HepG2 (cell line): ENCODE results near the gene TRAF3. TPM values are rescaled to one million over a fixed set of nuclear protein-coding genes. Genes with fewer than 3 reads are reported as not detected.

Experiments used
- ATAC-seq: fragments of 200-7000 bp; cut with Tn5 transposase; 3 replicates; pipeline ENCODE4 v1.9.1; 2020; ENCODE audit warnings: mild to moderate bottlenecking, moderate library complexity
- BruUV-seq: library from RNA; stranded (reverse); fragments of 400-500 nt; replicated peaks from 2 replicates; lab custom pipeline; 2021; lab: Mats Ljungman, UMichigan
- CTCF ChIA-PET: fragments of 300-600 bp; formaldehyde crosslinking; extraction: SDS; loops from one replicate; lab custom pipeline; 2021; ENCODE audit warnings: low total read pairs, inconsistent platforms, low intra/inter-chr PET ratio; lab: Yijun Ruan, JAX
- POLR2A ChIA-PET: fragments of 350-600 bp; sonication (Branson Sonifier 250); formaldehyde crosslinking; loops from one replicate; lab custom pipeline; 2020; ENCODE audit warnings: antibody characterized with exemption, inconsistent platforms; lab: Yijun Ruan, JAX
- DNase-seq: peaks from one replicate; pipeline ENCODE4 v3.0.0-alpha.2; 2015; ENCODE audit warnings: low spot score
- FAIRE-seq: peaks from 3 replicates; lab custom pipeline; 2011; peaks lifted over from hg19 to GRCh38; lab: Jason Lieb, UNC
- H2AFZ ChIP-seq: one replicate; pipeline ENCODE4 v1.6.1; 2011; ENCODE audit warnings: low read length, inconsistent platforms
- H3K27ac ChIP-seq: fragments of 300-600 bp; 3 replicates; pipeline ENCODE4 v1.8.0; 2011; ENCODE audit warnings: mixed run types, mild to moderate bottlenecking, mixed read lengths, low read length, inconsistent platforms; ENCODE audit not compliant: insufficient read depth; ENCODE audit errors: extremely low read length
- H3K27me3 ChIP-seq, 2 experiments: fragments of 200-600 bp in 1 of 2; 2 replicates in 1 of 2; 3 replicates in 1 of 2; pipeline versions ENCODE4 v1.6.0 to v1.8.0; 2011; ENCODE audit warnings: low read length in 2 of 2, mild to moderate bottlenecking in 2 of 2, moderate library complexity in 2 of 2, inconsistent platforms in 1 of 2; ENCODE audit not compliant: insufficient read depth in 2 of 2, control insufficient read depth in 1 of 2
- H3K36me3 ChIP-seq, 2 experiments: fragments of 200-600 bp in 1 of 2; replicated peaks in 1 of 2; 2 replicates in 1 of 2; 3 replicates in 1 of 2; pipeline versions ENCODE4 v1.5.1 to v1.8.0; 2011; ENCODE audit warnings: low read length in 2 of 2, inconsistent platforms in 1 of 2; ENCODE audit not compliant: insufficient read depth in 2 of 2, control insufficient read depth in 1 of 2
- H3K4me1 ChIP-seq: 2 replicates; pipeline ENCODE4 v1.5.1; 2012; ENCODE audit warnings: low read length, inconsistent platforms; ENCODE audit not compliant: insufficient read depth
- H3K4me2 ChIP-seq: 2 replicates; pipeline ENCODE4 v1.6.0; 2011; ENCODE audit warnings: low read depth, low read length, inconsistent platforms
- H3K4me3 ChIP-seq, 3 experiments: fragments of 200-600 bp in 1 of 3; sonication (generic), shearing (Covaris generic) in 1 of 3; replicated peaks in 1 of 3; 2 replicates each; pipeline ENCODE4 v1.5.1; 2011 to 2016; ENCODE audit warnings: low read length in 3 of 3, inconsistent platforms in 2 of 3, low read depth in 2 of 3, mild to moderate bottlenecking in 2 of 3, control low read depth in 1 of 3, mixed read lengths in 1 of 3; ENCODE audit not compliant: insufficient read depth in 1 of 3
- H3K79me2 ChIP-seq: one replicate; pipeline ENCODE4 v1.6.1; 2011; ENCODE audit warnings: low read length, inconsistent platforms; ENCODE audit not compliant: insufficient read depth
- H3K9ac ChIP-seq: 2 replicates; pipeline ENCODE4 v1.6.0; 2011; ENCODE audit warnings: mild to moderate bottlenecking, low read depth, low read length, inconsistent platforms; ENCODE audit not compliant: insufficient read depth
- H3K9me3 ChIP-seq: 2 replicates; pipeline ENCODE4 v1.5.1; 2012; ENCODE audit warnings: mild to moderate bottlenecking, low read length
- H4K20me1 ChIP-seq: 2 replicates; pipeline ENCODE4 v1.6.0; 2011; ENCODE audit warnings: inconsistent platforms, mild to moderate bottlenecking, low read length, moderate library complexity; ENCODE audit not compliant: insufficient read depth
- GLI4 ChIP-seq: sonication (generic); formaldehyde crosslinking; IDR thresholded peaks from 2 replicates; pipeline ENCODE4 v1.5.1; 2020; ENCODE audit warnings: missing genetic modification reagents, mild to moderate bottlenecking, moderate library complexity, borderline replicate concordance
- JDP2 ChIP-seq: sonication (generic); formaldehyde crosslinking; IDR thresholded peaks from 2 replicates; pipeline ENCODE4 v1.8.1; 2022; ENCODE audit warnings: missing genetic modification reagents, borderline replicate concordance
- MED8 ChIP-seq: sonication (generic); formaldehyde crosslinking; IDR thresholded peaks from 2 replicates; pipeline ENCODE4 v1.8.1; 2023; ENCODE audit warnings: mild to moderate bottlenecking, missing genetic modification reagents; ENCODE audit not compliant: insufficient replicate concordance
- MEF2D ChIP-seq: sonication (generic); formaldehyde crosslinking; IDR thresholded peaks from 2 replicates; pipeline ENCODE4 v1.5.1; 2020; ENCODE audit warnings: mild to moderate bottlenecking, missing genetic modification reagents
- POGZ ChIP-seq: sonication (generic); formaldehyde crosslinking; IDR thresholded peaks from 2 replicates; pipeline ENCODE4 v1.4.0; 2020; ENCODE audit warnings: mild to moderate bottlenecking, missing genetic modification reagents
- SP4 ChIP-seq: sonication (generic); formaldehyde crosslinking; IDR thresholded peaks from 2 replicates; pipeline ENCODE4 v1.8.1; 2023; ENCODE audit warnings: mild to moderate bottlenecking, missing genetic modification reagents
- ZNF136 ChIP-seq: sonication (generic); formaldehyde crosslinking; IDR thresholded peaks from 2 replicates; pipeline ENCODE4 v1.8.1; 2022; ENCODE audit warnings: low read depth, mild to moderate bottlenecking, moderate library complexity, missing genetic modification reagents
- ZNF530 ChIP-seq: sonication (generic); formaldehyde crosslinking; IDR thresholded peaks from 2 replicates; pipeline ENCODE4 v1.5.0; 2020; ENCODE audit warnings: low read depth, mild to moderate bottlenecking, missing genetic modification reagents
- ZNF576 ChIP-seq: sonication (generic); formaldehyde crosslinking; IDR thresholded peaks from 2 replicates; pipeline ENCODE4 v1.4.0; 2020; ENCODE audit warnings: mild to moderate bottlenecking, missing genetic modification reagents
- WGBS: methylation state at CpG from one replicate; pipeline ENCODE4 v1.1.6; 2017; ENCODE audit warnings: low lambda C conversion rate; 5-methylcytosine and 5-hydroxymethylcytosine counted together
- in situ Hi-C: cut with HindIII; loops from 2 replicates; pipeline ENCODE4 v1.10.0; 2017; ENCODE audit warnings: low pct_unique_long_range_greater_than_20kb; ENCODE audit not compliant: extremely low pct_ligation_motif_present
- intact Hi-C: fragments of 100-400 bp; cut with micrococcal nuclease; formaldehyde crosslinking; loops from one replicate; pipeline ENCODE4 v1.10.0; 2022; ENCODE audit not compliant: unreplicated experiment
- polyA plus RNA-seq, 8 experiments: library from polyadenylated mRNA; depleted of rRNA in 3 of 8; stranded (reverse) in 7 of 8; unstranded in 1 of 8; fragments of >200 nt; fragmentation: Illumina TruSeq in 4 of 8; extraction: Trizol in 4 of 8; gene quantifications; 2 replicates each; pipeline versions ENCODE4 v1.2.1 to v1.2.3, GENCODE V29; 2011 to 2016; ENCODE audit warnings: low read depth in 4 of 8, missing spikeins in 1 of 8, mixed read lengths in 1 of 8; ENCODE audit not compliant: insufficient read depth in 1 of 8
- total RNA-seq, 5 experiments: library from RNA; depleted of rRNA; stranded (reverse); fragments of >200 nt; fragmentation: Illumina TruSeq; extraction: Trizol; gene quantifications; 2 replicates each; pipeline ENCODE4 v1.2.3, GENCODE V29; 2016; ENCODE audit warnings: low read depth in 1 of 5
- TF ChIP-seq, protein P1 (sequence below): sonication (generic); formaldehyde crosslinking; IDR thresholded peaks from 2 replicates; pipeline ENCODE4 v1.4.0; 2020; ENCODE audit warnings: low read depth, missing genetic modification reagents
- TF ChIP-seq, protein P2 (sequence below): sonication (generic); formaldehyde crosslinking; IDR thresholded peaks from 2 replicates; pipeline ENCODE4 v1.4.0; 2020; ENCODE audit warnings: missing genetic modification reagents

TRAF3 gene
- total and polyA plus RNA-seq, 2 of the 13 experiments (the other 11 are each of a cell fraction or from before 2014, with no cell fraction given) = 6.9 to 12.2 TPM

DNA sequence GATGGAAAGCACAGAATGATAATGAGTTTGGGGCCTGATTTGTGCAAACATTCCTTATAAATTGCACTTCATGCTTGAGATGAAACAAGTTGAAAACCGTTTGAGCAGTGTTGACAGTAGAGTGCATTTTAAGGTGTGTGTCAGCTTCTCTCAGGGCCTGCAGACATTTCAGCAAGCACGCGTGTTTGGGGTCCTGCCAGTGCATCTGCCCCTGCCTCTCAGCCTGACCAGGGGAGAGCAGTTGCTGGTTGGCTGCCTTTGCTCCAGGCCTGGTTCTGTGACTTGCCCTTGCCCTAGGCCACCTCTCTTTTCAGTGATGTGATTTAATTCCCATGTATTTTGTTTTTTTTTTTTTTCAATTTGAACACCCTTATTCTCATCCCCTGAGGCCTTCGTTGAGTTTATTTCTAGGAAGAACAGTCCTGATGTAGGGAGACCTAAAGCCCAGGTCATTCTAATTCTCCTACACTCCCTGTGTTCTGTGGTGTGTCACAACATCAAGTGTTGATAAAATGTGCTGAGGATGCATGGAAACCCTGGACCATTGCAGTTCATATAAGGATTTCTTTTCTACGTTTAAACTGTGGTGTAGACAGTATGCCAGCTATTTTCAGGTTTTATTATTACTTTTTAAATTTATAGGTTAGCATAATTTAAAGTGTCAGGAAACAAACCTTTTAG is 105.1 kb downstream of the TRAF3 start:
- Histone ChIP-seq H3K4me3 (no peak overlapping the region), H3K9ac (no peak overlapping the region), H3K9me3 (no peaks in the 10 kb centered on the region), H3K36me3 (0 out of 5 replicates have a peak, but pooled peaks cover 0 to 7% of the 10 kb centered on the region in 2 experiments), H4K20me1 (no peaks in the 10 kb centered on the region), H3K4me1 (peaks cover 14% of the 10 kb centered on the region), H3K79me2 (no peaks in the 10 kb centered on the region), H3K27ac (no peak overlapping the region), H3K27me3 (no peaks in the 10 kb centered on the region), H2AFZ (no peak overlapping the region), H3K4me2 (no peak overlapping the region)
- no peak for ATAC-seq
- FAIRE-seq = no peak
- no peak for DNase-seq
- ChIA-PET POLR2A (no interaction called here), CTCF (no interaction called here)
- intact Hi-C loops (no loop called here), in situ Hi-C loops (no loop called here)
- WGBS = 80% methylated on average over 4 of the region's 5 CpGs
- no TSS peak for BruUV-seq
- TF ChIP-seq, protein P1, sequence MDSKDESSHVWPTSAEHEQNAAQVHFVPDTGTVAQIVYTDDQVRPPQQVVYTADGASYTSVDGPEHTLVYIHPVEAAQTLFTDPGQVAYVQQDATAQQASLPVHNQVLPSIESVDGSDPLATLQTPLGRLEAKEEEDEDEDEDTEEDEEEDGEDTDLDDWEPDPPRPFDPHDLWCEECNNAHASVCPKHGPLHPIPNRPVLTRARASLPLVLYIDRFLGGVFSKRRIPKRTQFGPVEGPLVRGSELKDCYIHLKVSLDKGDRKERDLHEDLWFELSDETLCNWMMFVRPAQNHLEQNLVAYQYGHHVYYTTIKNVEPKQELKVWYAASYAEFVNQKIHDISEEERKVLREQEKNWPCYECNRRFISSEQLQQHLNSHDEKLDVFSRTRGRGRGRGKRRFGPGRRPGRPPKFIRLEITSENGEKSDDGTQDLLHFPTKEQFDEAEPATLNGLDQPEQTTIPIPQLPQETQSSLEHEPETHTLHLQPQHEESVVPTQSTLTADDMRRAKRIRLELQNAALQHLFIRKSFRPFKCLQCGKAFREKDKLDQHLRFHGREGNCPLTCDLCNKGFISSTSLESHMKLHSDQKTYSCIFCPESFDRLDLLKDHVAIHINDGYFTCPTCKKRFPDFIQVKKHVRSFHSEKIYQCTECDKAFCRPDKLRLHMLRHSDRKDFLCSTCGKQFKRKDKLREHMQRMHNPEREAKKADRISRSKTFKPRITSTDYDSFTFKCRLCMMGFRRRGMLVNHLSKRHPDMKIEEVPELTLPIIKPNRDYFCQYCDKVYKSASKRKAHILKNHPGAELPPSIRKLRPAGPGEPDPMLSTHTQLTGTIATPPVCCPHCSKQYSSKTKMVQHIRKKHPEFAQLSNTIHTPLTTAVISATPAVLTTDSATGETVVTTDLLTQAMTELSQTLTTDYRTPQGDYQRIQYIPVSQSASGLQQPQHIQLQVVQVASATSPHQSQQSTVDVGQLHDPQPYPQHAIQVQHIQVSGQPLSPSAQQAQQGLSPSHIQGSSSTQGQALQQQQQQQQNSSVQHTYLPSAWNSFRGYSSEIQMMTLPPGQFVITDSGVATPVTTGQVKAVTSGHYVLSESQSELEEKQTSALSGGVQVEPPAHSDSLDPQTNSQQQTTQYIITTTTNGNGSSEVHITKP (CRISPR knock-in tag) = no peak
- no peak for TF ChIP-seq JDP2 (CRISPR knock-in tag)
- no peak for TF ChIP-seq ZNF530
- TF ChIP-seq MED8 (CRISPR knock-in tag) = no peak
- TF ChIP-seq, protein P2, sequence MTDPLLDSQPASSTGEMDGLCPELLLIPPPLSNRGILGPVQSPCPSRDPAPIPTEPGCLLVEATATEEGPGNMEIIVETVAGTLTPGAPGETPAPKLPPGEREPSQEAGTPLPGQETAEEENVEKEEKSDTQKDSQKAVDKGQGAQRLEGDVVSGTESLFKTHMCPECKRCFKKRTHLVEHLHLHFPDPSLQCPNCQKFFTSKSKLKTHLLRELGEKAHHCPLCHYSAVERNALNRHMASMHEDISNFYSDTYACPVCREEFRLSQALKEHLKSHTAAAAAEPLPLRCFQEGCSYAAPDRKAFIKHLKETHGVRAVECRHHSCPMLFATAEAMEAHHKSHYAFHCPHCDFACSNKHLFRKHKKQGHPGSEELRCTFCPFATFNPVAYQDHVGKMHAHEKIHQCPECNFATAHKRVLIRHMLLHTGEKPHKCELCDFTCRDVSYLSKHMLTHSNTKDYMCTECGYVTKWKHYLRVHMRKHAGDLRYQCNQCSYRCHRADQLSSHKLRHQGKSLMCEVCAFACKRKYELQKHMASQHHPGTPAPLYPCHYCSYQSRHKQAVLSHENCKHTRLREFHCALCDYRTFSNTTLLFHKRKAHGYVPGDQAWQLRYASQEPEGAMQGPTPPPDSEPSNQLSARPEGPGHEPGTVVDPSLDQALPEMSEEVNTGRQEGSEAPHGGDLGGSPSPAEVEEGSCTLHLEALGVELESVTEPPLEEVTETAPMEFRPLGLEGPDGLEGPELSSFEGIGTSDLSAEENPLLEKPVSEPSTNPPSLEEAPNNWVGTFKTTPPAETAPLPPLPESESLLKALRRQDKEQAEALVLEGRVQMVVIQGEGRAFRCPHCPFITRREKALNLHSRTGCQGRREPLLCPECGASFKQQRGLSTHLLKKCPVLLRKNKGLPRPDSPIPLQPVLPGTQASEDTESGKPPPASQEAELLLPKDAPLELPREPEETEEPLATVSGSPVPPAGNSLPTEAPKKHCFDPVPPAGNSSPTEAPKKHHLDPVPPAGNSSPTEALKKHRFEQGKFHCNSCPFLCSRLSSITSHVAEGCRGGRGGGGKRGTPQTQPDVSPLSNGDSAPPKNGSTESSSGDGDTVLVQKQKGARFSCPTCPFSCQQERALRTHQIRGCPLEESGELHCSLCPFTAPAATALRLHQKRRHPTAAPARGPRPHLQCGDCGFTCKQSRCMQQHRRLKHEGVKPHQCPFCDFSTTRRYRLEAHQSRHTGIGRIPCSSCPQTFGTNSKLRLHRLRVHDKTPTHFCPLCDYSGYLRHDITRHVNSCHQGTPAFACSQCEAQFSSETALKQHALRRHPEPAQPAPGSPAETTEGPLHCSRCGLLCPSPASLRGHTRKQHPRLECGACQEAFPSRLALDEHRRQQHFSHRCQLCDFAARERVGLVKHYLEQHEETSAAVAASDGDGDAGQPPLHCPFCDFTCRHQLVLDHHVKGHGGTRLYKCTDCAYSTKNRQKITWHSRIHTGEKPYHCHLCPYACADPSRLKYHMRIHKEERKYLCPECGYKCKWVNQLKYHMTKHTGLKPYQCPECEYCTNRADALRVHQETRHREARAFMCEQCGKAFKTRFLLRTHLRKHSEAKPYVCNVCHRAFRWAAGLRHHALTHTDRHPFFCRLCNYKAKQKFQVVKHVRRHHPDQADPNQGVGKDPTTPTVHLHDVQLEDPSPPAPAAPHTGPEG = no peak
- TF ChIP-seq ZNF576 = no peak
- no peak for TF ChIP-seq MEF2D (CRISPR knock-in tag)
- TF ChIP-seq GLI4 = no peak
- no peak for TF ChIP-seq ZNF136 (CRISPR knock-in tag)
- TF ChIP-seq POGZ (CRISPR knock-in tag) = no peak
- TF ChIP-seq SP4 (CRISPR knock-in tag) = no peak
